Omental fat pad (tissue), 4 donors: ENCODE measurements around the gene SLAMF9. TPM values are rescaled to one million over a fixed set of nuclear protein-coding genes. Genes with fewer than 3 reads are reported as not detected.

ENCODE experiments used
- ATAC-seq: fragments of 150-250 bp; one replicate; pipeline ENCODE4 v1.9.1; 2016; ENCODE audit warnings: mild to moderate bottlenecking, moderate library complexity; ENCODE audit not compliant: low FRiP score
- DNase-seq: peaks from one replicate; pipeline ENCODE4 v3.0.0-alpha.2; 2019; ENCODE audit warnings: low spot score
- CTCF ChIP-seq, 3 donors: fragments of 450-650 bp; IDR thresholded peaks; one replicate each; pipeline ENCODE4 v1.5.1; 2016 to 2017; ENCODE audit warnings: antibody characterized with exemption in 3 of 3, mild to moderate bottlenecking in 3 of 3, moderate library complexity in 2 of 3
- total RNA-seq, 4 donors: library from RNA; depleted of rRNA; stranded (reverse); fragments of >200 nt; gene quantifications; one replicate each; pipeline ENCODE4 v1.1.0, GENCODE V29; 2016

The SLAMF9 gene
- total RNA-seq, 4 donors from 2014 or later = 0.56 to 7.2 (median 1.0) TPM; not detected in 1

DNA sequence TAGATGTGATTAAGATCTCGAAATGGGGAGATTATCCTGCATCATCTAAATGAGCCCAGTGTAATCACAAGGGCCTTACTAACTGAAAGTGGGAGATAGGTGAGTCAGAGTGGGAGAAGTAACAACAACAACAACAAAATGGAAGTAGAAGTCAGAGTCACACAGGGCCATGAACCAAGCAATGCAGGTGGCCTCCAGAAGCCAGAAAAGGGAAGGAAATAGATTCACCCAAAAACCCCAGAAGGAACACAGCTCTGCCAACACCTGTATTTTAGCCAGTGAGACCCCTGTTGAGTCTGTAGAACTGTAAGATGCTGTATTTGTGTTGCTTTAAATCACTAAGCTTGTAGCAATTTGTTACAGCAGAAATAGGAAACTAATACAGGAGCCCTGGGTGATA is 32.8 kb downstream of the SLAMF9 start:
- TF ChIP-seq CTCF (IDR thresholded peaks at IDR 0.05) = no peak
- DNase-seq (no peak), ATAC-seq (no peak)

- no peak for DNase-seq
- TF ChIP-seq CTCF (IDR thresholded peaks at IDR 0.05) = no peak
- ATAC-seq = no peak
These were observed 33.4 kb downstream of the SLAMF9 start for GRCh38 chr1:159920651-159921050.

DNA sequence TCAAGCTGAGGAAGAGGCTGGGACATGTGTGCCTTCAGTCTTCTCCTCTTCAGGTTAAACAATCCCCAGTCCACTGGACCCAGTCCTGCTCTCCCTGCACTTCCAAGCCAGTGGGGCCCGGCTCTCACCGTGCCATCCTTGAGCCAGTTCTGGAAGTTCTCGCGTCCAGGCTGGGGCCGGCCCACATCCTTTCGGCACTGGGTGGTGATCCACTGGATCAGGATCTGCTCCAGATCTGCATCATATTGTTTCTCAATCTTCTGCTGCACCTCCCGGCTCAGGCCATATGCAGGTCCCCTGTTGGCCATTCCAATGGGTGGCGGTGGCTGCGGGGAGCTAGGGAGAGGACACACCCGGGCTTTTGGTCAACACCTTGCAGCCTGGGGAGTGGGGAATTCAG is 33.8 kb downstream of the SLAMF9 start:
- TF ChIP-seq CTCF (IDR thresholded peaks at IDR 0.05) = no peak
- ATAC-seq (no peak), DNase-seq (no peak)

DNA sequence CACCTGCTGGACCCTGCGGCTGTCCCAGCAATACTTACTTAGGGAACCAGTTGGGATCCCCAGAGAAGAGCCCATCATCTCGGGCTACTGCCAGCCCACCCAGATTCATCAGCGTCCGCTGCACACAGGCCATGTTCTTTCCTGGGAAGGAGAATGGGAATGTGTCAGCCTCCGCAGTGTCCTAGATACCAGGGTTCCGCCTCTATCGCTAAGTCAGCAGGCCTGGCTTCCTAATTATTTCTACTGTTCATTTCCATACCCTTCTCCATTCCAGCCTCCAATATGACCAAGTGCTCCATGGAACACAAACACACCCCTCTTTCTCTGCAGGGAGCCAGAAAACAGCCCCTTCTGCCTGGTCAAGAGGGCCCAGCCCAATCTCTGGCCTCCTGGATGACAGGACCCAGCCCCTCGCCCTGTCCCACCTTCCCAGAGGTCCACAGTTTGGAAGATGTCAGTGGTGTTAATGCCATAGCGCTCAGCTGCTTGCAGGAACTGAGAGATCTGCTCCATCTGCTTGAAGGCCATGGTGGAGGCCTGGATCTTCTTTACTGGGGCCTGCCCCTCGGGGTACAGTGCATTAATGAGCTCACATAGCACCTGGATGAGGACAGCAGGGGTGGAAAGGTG is 34.7 kb downstream of the SLAMF9 start:
- no peak for DNase-seq
- no peak for ATAC-seq

DNA sequence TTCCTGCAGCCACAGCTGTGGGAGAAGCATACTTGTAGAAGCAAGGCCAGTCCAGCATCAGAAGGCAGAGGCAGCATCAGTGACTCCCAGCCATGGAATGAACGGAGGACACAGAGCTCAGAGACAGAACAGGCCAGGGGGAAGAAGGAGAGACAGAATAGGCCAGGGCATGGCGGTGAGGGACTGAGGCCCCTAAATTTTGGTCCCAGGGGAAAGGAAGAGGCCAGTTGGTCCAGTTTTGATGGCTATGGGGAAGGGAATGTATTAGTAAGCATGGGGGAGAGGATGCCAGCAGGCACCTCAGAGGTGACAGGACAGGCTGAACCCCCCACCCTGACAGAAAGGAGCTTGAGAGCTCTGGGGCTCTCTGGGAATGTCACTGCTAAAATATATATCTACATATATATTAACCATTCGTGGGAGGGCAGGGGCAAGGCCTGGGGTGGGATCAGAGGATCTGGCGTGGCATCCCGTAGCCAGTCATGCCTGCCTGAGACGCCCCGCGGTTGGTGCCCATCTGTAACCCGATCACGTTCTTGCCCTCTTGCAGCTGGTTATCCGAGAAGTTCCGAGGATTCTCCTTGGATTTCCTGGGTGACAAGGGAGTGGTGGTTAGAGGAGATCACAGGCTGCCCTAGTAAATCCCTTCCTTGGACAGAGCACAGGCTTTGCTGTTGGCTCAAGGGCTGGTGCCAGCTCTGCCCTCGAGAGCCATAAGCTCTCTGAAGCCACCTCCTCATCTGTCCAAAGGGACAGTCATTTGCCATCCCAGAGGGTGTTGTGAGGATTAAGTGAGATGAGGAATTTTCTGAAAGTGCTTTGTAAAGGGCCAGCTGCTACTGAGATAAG is 35.5 kb downstream of the SLAMF9 start:
- ATAC-seq (no peak), DNase-seq (no peak)
- TF ChIP-seq CTCF (IDR thresholded peaks at IDR 0.05) = no peak

More for the DNA sequence above, 34.7 kb downstream of the SLAMF9 start:
- no peak for TF ChIP-seq CTCF (IDR thresholded peaks at IDR 0.05)

DNA sequence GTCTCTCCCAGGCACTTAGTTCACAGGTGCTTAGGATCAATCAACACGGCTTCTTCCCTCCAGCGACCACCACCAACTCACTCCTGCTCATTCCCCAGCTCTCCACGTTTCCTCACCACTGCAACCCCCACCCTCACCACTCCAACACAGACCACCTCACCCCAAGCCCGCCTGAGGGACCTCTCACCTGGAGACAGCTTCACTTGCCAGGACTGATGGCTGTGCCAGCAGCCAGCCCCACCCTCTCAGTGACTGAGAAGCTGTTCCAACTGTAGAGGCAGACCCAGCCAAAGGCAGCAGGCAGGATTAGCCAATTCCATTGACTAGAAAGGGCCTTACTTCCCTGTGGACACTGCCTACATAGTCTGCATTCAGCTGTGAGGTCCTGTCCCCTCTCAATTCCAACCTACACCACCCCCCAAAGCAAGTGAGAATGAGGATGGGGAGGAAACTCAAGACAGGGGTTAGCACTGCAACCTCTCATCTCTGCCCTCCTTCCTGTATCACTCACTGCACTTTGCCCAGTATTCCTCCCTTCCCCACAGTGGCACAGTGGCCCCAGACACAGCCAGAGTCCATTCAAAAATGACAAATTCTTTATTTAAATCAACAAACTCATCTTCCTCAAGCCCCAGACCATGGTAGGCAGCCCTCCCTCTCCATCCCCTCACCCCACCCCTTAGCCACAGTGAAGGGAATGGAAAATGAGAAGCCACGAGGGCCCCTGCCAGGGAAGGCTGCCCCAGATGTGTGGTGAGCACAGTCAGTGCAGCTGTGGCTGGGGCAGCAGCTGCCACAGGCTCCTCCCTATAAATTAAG is 36.3 kb downstream of the SLAMF9 start:
- DNase-seq (no peak), ATAC-seq (no peak)
- no peak for TF ChIP-seq CTCF (IDR thresholded peaks at IDR 0.05)
